Activated T-helper 17 cell treated with anti-CD3 and anti-CD28 coated beads, Interleukin-2, amount 50 U/mL, for 72 hours (primary cell): Measurements from ENCODE around the gene TRPM1. TPM values are rescaled to one million over a fixed set of nuclear protein-coding genes. Genes with fewer than 3 reads are reported as not detected.

Source experiments
- ATAC-seq: fragments of 150-1000 bp; cut with Tn5 transposase; replicated peaks from 2 replicates; pipeline ENCODE4 v1.10.0; 2021; ENCODE audit warnings: mild to moderate bottlenecking, moderate library complexity
- H3K27ac Mint-ChIP-seq: one replicate; pipeline ENCODE4 v1.8.0; 2022; ENCODE audit warnings: mixed read lengths
- H3K27me3 Mint-ChIP-seq: one replicate; pipeline ENCODE4 v1.8.0; 2022; ENCODE audit warnings: mixed read lengths
- H3K36me3 Mint-ChIP-seq: one replicate; pipeline ENCODE4 v1.8.0; 2022; ENCODE audit warnings: low read depth, mild to moderate bottlenecking, mixed read lengths
- H3K4me1 Mint-ChIP-seq: one replicate; pipeline ENCODE4 v1.8.0; 2022; ENCODE audit warnings: mixed read lengths
- H3K4me3 Mint-ChIP-seq: one replicate; pipeline ENCODE4 v1.8.0; 2022; ENCODE audit warnings: mild to moderate bottlenecking, mixed read lengths
- H3K9me3 Mint-ChIP-seq: one replicate; pipeline ENCODE4 v1.8.0; 2022; ENCODE audit warnings: mixed read lengths
- total RNA-seq, 2 donors: library from RNA; stranded (reverse); gene quantifications; one replicate each; pipeline ENCODE4 v1.2.3, GENCODE V29; 2022

TRPM1 gene
- total RNA-seq, 2 donors from 2014 or later = not detected

DNA sequence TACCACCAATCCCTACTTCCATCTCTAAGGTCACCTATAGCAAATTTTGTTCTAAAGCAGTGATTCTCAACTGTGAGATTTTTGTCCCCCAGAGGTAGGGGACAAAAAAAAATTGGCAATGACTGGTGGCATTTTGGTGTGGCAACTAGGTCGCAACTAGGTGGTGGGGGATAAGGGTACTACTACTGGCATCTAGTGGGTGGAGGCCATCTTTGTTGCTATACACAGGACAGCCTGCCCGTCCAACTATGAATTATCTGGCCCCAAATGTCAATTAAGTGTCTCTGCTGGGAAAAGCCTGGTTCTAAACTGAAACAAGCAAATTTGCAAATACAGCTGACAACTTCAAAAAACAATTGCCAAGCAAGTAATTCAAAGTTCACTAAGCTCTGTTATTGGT lies 111.5 kb downstream of the TRPM1 start:
- ATAC-seq = no peak
- peak overlapping the region; percentile 90 for H3K4me3 Mint-ChIP-seq
- peaks cover 18% of the 10 kb centered on the region for H3K36me3 Mint-ChIP-seq
- H3K27me3 Mint-ChIP-seq = no peaks in the 10 kb centered on the region
- no peaks in the 10 kb centered on the region for H3K9me3 Mint-ChIP-seq
- H3K27ac Mint-ChIP-seq = peak overlapping the region; percentile 95
- peaks cover 18% of the 10 kb centered on the region for H3K4me1 Mint-ChIP-seq

DNA sequence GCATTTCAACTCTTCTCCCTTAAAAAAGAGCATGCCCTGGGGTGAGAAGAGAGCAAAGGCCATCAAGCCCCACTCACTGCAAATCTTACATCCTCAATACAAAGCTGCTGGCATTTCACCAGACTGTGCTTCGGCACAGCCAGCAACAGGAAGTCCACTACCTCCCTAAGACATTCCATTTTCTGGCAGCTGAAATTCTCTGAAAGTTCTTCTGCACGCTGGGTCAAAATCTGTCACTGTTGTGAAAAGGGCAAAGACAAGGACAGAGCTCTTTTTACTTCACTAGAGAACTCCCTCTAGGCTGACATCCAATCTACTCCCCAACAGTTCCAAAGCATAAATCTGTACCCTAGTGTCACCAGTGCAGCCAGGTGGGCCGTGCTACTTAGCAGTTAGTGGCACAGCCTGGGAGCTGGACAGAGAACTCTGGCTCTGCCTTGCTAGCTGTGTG lies 116.4 kb downstream of the TRPM1 start:
- H3K4me3 Mint-ChIP-seq = no peak overlapping the region

DNA sequence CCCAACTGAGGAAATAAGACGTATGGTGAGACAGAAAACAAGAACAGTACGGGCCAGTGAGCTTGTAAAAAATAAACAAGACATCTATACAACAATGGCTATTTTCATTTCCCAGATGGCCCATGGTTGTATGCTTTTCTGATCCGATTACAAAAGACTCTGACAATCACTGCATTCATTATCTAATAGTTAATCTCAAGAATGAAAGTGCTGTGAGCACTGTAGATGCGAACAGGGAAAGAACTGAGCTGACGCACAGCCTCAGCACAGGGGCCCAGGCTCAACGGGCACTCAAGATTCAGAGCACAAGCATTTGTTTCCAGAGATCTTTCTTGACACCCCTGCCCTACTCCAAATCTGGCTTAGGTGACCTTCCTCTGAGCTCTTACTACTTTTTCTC lies 117.0 kb downstream of the TRPM1 start:
- Mint-ChIP-seq H3K27ac (no peak overlapping the region), H3K4me1 (peaks cover 30% of the 10 kb centered on the region), H3K36me3 (peaks cover 58% of the 10 kb centered on the region), H3K27me3 (no peaks in the 10 kb centered on the region), H3K4me3 (no peak overlapping the region), H3K9me3 (no peaks in the 10 kb centered on the region)
- ATAC-seq = no peak

More for the DNA sequence above, 116.4 kb downstream of the TRPM1 start:
- peak overlapping the region; percentile 8 for H3K27ac Mint-ChIP-seq
- H3K27me3 Mint-ChIP-seq = no peaks in the 10 kb centered on the region
- no peak for ATAC-seq
- no peaks in the 10 kb centered on the region for H3K9me3 Mint-ChIP-seq
- peaks cover 53% of the 10 kb centered on the region for H3K36me3 Mint-ChIP-seq
- peaks cover 30% of the 10 kb centered on the region for H3K4me1 Mint-ChIP-seq

DNA sequence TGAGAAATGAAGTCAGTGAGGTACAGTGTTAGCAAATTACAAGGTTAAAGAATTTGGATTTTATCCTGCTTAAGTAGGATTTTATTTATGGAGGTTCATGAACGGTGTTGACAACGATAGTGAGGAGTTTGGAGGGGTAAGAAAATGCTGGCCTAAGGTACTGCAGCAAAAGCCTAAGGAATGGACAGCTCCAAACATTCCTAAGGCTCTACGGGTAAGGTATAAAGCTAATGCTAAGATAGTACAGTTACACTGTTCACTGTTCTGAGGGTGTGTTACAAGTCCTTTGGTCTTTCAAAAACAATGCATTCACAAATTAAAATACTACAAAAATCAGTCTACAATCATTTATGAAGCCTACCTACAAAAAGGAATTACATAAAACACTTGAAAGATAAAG lies 117.4 kb downstream of the TRPM1 start:
- no peaks in the 10 kb centered on the region for H3K27me3 Mint-ChIP-seq
- H3K4me3 Mint-ChIP-seq = no peak overlapping the region
- no peak for ATAC-seq
- H3K36me3 Mint-ChIP-seq = peaks cover 62% of the 10 kb centered on the region
- H3K4me1 Mint-ChIP-seq = peaks cover 35% of the 10 kb centered on the region
- H3K27ac Mint-ChIP-seq = no peak overlapping the region
- no peaks in the 10 kb centered on the region for H3K9me3 Mint-ChIP-seq

DNA sequence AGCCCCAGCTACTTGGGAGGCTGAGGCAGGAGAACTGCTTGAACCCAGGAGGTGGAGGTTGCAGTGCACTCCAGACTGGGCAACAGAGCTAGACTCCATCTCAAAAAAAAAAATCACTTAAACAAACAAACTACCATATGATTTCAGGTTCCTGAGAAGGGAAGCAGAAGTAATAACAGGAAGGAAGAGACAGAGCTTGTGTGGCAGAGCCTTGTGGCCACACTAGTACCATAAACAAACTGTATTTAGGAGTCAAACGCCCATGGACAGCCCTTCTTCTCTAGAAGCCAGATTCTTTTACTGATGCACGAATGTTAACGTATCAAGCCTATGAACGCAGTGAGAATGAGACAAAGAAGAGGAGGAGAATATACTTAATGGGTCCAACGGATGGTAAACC lies 122.1 kb downstream of the TRPM1 start:
- Mint-ChIP-seq H3K27ac (no peak overlapping the region), H3K27me3 (no peaks in the 10 kb centered on the region), H3K4me3 (no peak overlapping the region), H3K4me1 (peaks cover 24% of the 10 kb centered on the region), H3K36me3 (peaks cover 68% of the 10 kb centered on the region), H3K9me3 (no peaks in the 10 kb centered on the region)
- no peak for ATAC-seq

DNA sequence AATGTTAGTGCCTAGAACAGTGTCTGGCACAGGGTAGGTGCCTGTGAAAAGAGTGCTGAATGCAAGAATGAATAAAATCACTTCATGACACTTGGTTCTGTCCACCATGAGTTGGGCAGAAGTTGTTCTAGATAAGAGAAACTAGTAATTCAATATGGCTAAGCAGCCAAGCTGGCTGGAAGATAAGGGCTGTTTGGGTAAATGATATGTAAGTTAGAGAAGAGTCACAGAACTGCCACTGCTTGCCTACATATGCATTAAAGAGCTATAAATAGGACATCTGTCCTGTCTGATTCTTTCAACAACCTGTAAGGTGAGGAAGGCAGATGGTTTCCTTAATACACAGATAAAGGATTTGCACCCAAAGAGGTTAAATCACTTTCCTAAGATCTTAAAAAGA lies 123.2 kb downstream of the TRPM1 start:
- no peak overlapping the region for H3K4me3 Mint-ChIP-seq
- peaks cover 79% of the 10 kb centered on the region for H3K36me3 Mint-ChIP-seq
- ATAC-seq = no peak
- no peak overlapping the region for H3K27ac Mint-ChIP-seq
- no peaks in the 10 kb centered on the region for H3K9me3 Mint-ChIP-seq
- no peaks in the 10 kb centered on the region for H3K27me3 Mint-ChIP-seq
- H3K4me1 Mint-ChIP-seq = peaks cover 24% of the 10 kb centered on the region

DNA sequence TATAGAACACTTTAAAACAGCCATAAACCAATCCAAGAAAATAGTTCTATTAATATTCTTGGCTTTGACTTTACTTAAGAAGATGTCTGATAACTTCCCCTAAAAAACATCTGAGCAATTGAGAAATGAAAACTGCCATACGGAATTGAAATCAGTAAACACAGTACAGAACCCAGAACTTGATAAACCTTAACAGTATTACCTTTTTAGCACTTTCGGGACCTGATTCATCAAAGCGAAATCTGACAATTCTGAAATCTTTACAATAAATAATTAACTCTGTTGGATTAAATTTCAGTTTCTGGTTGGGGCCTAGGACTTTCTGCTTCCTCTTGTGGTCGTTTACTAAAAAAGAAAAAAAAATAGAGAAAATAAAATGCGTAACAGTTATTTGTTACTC lies 127.4 kb downstream of the TRPM1 start:
- no peaks in the 10 kb centered on the region for H3K27me3 Mint-ChIP-seq
- peaks cover 79% of the 10 kb centered on the region for H3K36me3 Mint-ChIP-seq
- ATAC-seq = no peak
- no peak overlapping the region for H3K27ac Mint-ChIP-seq
- peaks cover 4% of the 10 kb centered on the region for H3K4me1 Mint-ChIP-seq
- no peak overlapping the region for H3K4me3 Mint-ChIP-seq
- no peaks in the 10 kb centered on the region for H3K9me3 Mint-ChIP-seq

DNA sequence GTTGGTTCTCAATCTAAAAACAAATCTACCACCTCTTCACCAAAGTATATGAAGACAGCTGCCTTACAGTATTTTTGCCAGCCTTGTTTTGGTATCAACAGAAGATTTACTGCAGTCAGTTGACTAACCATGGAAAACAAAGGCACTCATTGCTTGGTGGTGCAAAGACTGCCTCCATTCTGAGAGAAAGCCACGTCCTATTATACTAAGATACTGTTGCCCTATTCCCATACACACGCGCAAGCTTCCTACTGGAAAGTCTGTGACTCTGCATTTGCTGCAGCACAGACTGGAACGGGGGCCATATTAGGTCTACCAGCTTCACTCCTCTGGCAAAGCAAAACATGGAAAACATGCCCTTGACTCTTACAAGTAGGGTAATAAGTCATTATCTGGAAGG lies 128.1 kb downstream of the TRPM1 start:
- Mint-ChIP-seq H3K4me3 (no peak overlapping the region), H3K4me1 (no peaks in the 10 kb centered on the region), H3K9me3 (no peaks in the 10 kb centered on the region), H3K36me3 (peaks cover 75% of the 10 kb centered on the region), H3K27me3 (no peaks in the 10 kb centered on the region), H3K27ac (no peak overlapping the region)
- ATAC-seq = no peak

DNA sequence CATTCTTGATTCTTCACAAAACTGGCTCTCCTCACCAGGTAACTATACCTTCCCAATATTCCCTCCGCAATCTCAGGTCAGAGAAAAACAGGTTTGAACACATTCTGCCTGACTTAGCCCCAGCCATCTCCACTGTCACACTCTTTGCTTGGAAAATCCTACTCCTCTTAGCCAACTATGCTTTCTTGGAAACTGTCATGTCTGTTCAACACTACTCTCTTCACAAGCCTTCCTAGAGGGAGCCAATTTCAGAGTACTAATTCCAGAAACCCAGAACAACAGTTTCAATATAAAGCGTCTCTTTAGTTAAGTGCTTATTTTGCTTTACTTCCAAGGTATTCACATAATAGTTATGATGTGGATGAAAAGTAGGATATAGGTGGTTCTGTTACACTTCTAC lies 131.8 kb downstream of the TRPM1 start:
- peaks cover 68% of the 10 kb centered on the region for H3K36me3 Mint-ChIP-seq
- ATAC-seq = no peak
- no peaks in the 10 kb centered on the region for H3K4me1 Mint-ChIP-seq
- no peaks in the 10 kb centered on the region for H3K9me3 Mint-ChIP-seq
- H3K27me3 Mint-ChIP-seq = no peaks in the 10 kb centered on the region
- no peak overlapping the region for H3K27ac Mint-ChIP-seq
- no peak overlapping the region for H3K4me3 Mint-ChIP-seq

DNA sequence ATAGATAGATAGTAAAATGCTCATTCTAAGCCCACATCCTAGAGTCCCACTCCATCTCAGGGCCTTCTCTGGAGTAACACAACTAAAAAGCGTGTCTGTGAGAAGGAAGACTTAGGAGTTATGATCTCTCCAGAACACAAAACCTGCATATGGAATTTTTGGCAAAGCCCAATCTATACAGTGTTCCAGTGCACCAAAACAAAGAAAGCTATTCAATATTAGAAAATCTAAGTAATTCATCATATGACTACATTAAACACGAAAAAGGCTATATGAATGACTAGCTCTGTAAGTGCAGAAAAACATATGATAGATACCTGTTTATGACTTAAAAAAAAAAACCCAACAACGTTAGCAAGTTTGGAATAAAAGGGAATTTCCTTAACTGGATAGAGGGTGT lies 137.8 kb downstream of the TRPM1 start:
- no peak overlapping the region for H3K27ac Mint-ChIP-seq
- H3K9me3 Mint-ChIP-seq = no peaks in the 10 kb centered on the region
- no peaks in the 10 kb centered on the region for H3K27me3 Mint-ChIP-seq
- peaks cover 60% of the 10 kb centered on the region for H3K36me3 Mint-ChIP-seq
- peaks cover 5% of the 10 kb centered on the region for H3K4me1 Mint-ChIP-seq
- no peak for ATAC-seq
- no peak overlapping the region for H3K4me3 Mint-ChIP-seq

DNA sequence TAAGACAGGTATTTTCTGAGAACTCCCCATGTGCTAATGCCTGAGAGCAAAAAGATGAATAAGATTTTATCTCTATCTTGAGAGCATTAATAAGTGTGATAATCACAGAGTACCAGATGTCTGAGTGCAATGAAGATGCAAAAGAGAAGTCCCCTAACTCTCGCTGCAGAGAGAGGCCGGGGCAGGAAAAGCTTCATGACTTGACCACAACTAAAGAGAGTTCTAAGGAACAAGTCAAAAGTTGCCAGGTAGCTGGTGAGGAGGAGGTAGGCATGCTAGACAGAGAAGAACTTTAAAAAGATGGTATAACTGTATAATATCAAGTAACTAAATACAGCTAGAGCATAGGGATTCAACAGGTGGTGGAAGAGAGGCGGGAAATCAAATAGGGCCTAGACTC lies 138.9 kb downstream of the TRPM1 start:
- Mint-ChIP-seq H3K36me3 (peaks cover 70% of the 10 kb centered on the region), H3K27ac (peak overlapping the region; percentile 13), H3K4me1 (peaks cover 5% of the 10 kb centered on the region), H3K4me3 (no peak overlapping the region), H3K9me3 (no peaks in the 10 kb centered on the region), H3K27me3 (no peaks in the 10 kb centered on the region)
- ATAC-seq = no peak

DNA sequence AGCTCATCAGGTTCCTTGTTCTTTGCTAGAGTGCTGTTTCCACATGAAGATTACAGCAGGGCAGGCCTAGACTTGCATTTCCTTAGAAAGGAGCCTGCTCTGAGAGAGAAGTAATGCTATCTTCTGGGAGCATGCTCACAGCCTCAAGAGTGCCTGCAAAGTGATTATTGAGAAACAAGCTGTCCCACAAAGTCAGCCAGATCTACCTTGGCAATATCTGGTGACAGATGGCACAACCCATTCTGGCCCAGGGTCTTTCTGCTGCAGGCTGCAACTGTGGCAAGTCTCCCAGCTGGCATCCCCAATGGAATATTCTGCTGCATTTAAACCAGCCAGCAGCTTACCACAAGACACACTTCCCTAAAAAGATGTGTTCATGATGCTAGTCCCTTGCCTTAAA lies 139.4 kb downstream of the TRPM1 start:
- peak overlapping the region; percentile 13 for H3K27ac Mint-ChIP-seq
- peaks cover 5% of the 10 kb centered on the region for H3K4me1 Mint-ChIP-seq
- H3K36me3 Mint-ChIP-seq = peaks cover 76% of the 10 kb centered on the region
- ATAC-seq = no peak
- H3K9me3 Mint-ChIP-seq = no peaks in the 10 kb centered on the region
- H3K27me3 Mint-ChIP-seq = no peaks in the 10 kb centered on the region
- H3K4me3 Mint-ChIP-seq = no peak overlapping the region

DNA sequence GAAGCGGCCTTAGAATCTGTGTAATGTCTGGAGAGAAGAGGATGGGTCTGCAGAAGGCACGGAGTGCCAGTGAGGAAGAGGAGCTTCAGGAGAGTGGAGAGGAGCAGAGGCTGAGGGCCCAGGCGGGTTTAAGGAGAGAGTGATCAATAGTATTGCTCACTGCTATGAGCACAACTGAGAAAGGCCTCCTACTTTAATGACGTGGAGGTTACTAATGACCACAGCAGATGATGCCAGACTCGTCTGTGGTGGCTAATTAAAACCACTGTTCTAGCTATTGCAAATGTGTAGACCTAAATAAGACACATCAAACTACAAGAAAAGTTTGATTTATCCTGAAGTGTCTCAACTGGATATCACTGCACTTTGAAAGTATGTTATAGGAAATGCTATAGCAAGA lies 143.3 kb downstream of the TRPM1 start:
- Mint-ChIP-seq H3K9me3 (no peaks in the 10 kb centered on the region), H3K36me3 (peaks cover 86% of the 10 kb centered on the region), H3K4me3 (no peak overlapping the region), H3K27ac (no peak overlapping the region), H3K27me3 (no peaks in the 10 kb centered on the region), H3K4me1 (peaks cover 5% of the 10 kb centered on the region)
- ATAC-seq = peak; percentile 60

DNA sequence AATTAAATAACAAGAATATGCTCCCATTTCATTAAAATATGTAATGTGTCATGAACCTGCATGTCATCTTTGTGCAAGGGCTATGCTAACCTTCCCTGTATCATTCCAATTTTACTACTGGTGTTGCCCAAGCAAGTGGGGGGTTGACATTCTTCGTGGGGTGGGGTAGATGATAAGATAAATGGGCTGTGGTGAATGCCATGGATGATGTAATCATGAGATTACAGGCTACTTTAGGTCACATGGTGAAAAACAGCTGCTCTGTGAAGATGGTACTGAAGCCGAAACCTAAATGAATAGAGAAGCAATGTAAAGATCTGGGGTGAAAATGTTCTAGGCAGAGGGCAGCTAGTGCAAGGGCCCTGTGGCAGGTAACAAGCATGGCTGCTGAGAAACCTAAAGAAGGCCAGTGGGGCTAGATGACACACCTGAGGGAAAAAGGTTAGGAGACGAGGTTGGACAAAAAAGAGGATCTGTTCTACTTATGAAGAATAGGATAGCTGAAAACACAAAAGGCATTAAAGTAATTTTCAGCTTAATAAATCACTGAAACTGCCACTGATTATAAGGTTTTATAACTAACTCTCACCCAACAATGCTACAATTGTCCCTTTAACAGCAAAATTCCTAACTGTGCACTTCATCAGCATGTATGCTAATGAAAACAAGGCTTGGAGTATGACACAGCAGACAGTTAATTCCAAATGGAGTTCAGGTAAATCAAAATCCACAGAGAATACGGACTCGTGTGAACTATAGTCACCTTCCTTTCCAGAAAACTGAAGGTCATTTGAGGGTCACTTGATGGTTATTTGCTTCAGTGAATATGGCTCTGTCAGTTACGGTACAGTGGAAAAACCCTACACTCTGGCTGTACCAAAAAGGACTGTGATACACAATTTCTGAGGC lies 145.1 kb downstream of the TRPM1 start:
- no peak for ATAC-seq
- Mint-ChIP-seq H3K4me3 (no peak overlapping the region), H3K27me3 (no peaks in the 10 kb centered on the region), H3K36me3 (peaks cover 98% of the 10 kb centered on the region), H3K4me1 (no peaks in the 10 kb centered on the region), H3K27ac (peak overlapping the region; percentile 10), H3K9me3 (no peaks in the 10 kb centered on the region)

DNA sequence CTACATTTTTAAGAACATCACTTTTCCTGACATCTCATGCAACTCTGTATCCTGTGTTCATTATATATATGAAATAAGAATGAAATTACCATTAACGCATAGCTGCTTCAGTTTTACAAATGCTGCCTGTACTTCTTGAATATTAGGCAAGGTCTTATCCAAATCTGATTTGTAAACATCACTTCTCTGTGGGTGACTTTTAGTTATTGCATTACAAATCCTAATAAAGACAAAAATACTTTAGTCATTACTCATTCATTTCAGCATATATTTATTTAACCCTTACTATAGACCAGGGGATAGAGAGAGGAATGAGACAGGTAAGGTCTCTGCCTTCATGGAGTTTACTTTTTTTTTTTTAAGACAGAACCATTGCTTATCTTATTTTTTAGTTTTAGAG lies 146.9 kb downstream of the TRPM1 start:
- Mint-ChIP-seq H3K27me3 (no peaks in the 10 kb centered on the region), H3K4me3 (no peak overlapping the region), H3K4me1 (no peaks in the 10 kb centered on the region), H3K27ac (no peak overlapping the region), H3K36me3 (peaks cover 99% of the 10 kb centered on the region), H3K9me3 (no peaks in the 10 kb centered on the region)
- no peak for ATAC-seq
